Cardiac muscle cell (in vitro differentiated cells and primary cell): ENCODE data around the gene NRG3. TPM values are rescaled to one million over a fixed set of nuclear protein-coding genes. Genes with fewer than 3 reads are reported as not detected.

Experiments
- DNase-seq, 2 donors: peaks; one replicate each; pipeline versions ENCODE4 v3.0.0 to v3.0.0-alpha.2; 2010 to 2017; ENCODE audit warnings: low read depth in 1 of 2, low spot score in 1 of 2
- H3K27ac ChIP-seq: fragments of 200-600 bp; sonication (generic); 2 replicates; pipeline ENCODE4 v1.5.1; 2016
- H3K27me3 ChIP-seq: fragments of 200-600 bp; sonication (generic); 2 replicates; pipeline ENCODE4 v1.6.0; 2016; ENCODE audit warnings: control low read depth
- H3K36me3 ChIP-seq: fragments of 200-600 bp; sonication (generic); 2 replicates; pipeline ENCODE4 v1.5.1; 2016; ENCODE audit warnings: control low read depth
- H3K4me1 ChIP-seq: fragments of 200-600 bp; sonication (generic); 2 replicates; pipeline ENCODE4 v1.8.1; 2017; ENCODE audit warnings: low read depth, mild to moderate bottlenecking, mixed run types
- H3K4me3 ChIP-seq: fragments of 200-600 bp; sonication (generic); 2 replicates; pipeline ENCODE4 v1.5.1; 2016; ENCODE audit warnings: mild to moderate bottlenecking
- H3K9me3 ChIP-seq: fragments of 200-600 bp; sonication (generic); 2 replicates; pipeline ENCODE4 v1.5.1; 2017; ENCODE audit warnings: low read depth, mild to moderate bottlenecking, control low read depth
- polyA plus RNA-seq: library from polyadenylated mRNA; unstranded; fragments of >200 nt; fragmentation: Nextera tagmentation; extraction: Ambion mirVana; gene quantifications from 2 replicates; pipeline ENCODE4 v1.2.1, GENCODE V29; 2016
- total RNA-seq: library from RNA; depleted of rRNA; stranded (reverse); fragments of >200 nt; gene quantifications from 2 replicates; pipeline ENCODE4 v1.2.3, GENCODE V29; 2016
- TF ChIP-seq, protein P1 (sequence below): IDR thresholded peaks from 2 replicates; pipeline ENCODE4 v1.5.1; 2012; ENCODE audit warnings: low read depth, mild to moderate bottlenecking, low read length

NRG3 gene
- total and polyA plus RNA-seq, 2 experiments from 2014 or later: 0.48 to 0.55 TPM

GRCh38 chr10:82084496-82084895, 209.5 kb downstream of the NRG3 start:
- no peaks in the 10 kb centered on the region for H3K36me3 ChIP-seq
- no peak for DNase-seq
- no peaks in the 10 kb centered on the region for H3K4me1 ChIP-seq
- TF ChIP-seq, protein P1, sequence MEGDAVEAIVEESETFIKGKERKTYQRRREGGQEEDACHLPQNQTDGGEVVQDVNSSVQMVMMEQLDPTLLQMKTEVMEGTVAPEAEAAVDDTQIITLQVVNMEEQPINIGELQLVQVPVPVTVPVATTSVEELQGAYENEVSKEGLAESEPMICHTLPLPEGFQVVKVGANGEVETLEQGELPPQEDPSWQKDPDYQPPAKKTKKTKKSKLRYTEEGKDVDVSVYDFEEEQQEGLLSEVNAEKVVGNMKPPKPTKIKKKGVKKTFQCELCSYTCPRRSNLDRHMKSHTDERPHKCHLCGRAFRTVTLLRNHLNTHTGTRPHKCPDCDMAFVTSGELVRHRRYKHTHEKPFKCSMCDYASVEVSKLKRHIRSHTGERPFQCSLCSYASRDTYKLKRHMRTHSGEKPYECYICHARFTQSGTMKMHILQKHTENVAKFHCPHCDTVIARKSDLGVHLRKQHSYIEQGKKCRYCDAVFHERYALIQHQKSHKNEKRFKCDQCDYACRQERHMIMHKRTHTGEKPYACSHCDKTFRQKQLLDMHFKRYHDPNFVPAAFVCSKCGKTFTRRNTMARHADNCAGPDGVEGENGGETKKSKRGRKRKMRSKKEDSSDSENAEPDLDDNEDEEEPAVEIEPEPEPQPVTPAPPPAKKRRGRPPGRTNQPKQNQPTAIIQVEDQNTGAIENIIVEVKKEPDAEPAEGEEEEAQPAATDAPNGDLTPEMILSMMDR: no peak
- H3K4me3 ChIP-seq: no peak overlapping the region
- no peak overlapping the region for H3K27ac ChIP-seq
- no peaks in the 10 kb centered on the region for H3K9me3 ChIP-seq
- no peaks in the 10 kb centered on the region for H3K27me3 ChIP-seq

- no peak for DNase-seq
- Histone ChIP-seq H3K9me3 (no peaks in the 10 kb centered on the region), H3K36me3 (no peaks in the 10 kb centered on the region), H3K27ac (no peak overlapping the region), H3K4me3 (no peak overlapping the region), H3K27me3 (no peaks in the 10 kb centered on the region), H3K4me1 (no peaks in the 10 kb centered on the region)
- TF ChIP-seq, protein P1: no peak
Measured at GRCh38 chr10:82084904-82085303, 209.9 kb downstream of the NRG3 start.

DNA sequence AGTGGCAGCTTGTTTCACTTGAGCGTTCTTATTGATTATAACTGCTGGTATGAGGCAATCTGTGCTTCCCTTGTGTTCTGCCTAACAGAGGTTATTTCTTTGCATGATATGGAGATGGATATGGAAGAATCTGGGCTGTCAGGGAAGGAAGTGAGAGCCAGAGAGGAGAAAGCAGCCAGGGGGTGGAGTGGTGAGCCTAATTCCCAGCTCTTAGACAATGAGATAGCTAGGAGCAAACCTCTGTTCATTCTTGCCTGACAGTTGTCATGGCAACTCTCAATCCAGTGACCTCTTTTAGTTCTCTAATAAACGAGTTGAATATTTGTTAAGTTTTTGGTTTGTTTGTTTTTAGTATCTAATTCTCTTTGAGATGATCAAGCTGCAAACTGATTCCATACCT, 214.3 kb downstream of the NRG3 start:
- no peak overlapping the region for H3K4me3 ChIP-seq
- no peak overlapping the region for H3K27ac ChIP-seq
- TF ChIP-seq, protein P1: no peak
- no peaks in the 10 kb centered on the region for H3K4me1 ChIP-seq
- H3K27me3 ChIP-seq: no peaks in the 10 kb centered on the region
- peak in 1 of 2 donors; percentile 9 for DNase-seq
- no peaks in the 10 kb centered on the region for H3K9me3 ChIP-seq
- no peaks in the 10 kb centered on the region for H3K36me3 ChIP-seq

GRCh38 chr10:82091413-82091812, 216.4 kb downstream of the NRG3 start:
- no peaks in the 10 kb centered on the region for H3K4me1 ChIP-seq
- no peak overlapping the region for H3K27ac ChIP-seq
- TF ChIP-seq, protein P1: no peak
- no peak for DNase-seq
- no peak overlapping the region for H3K4me3 ChIP-seq
- no peaks in the 10 kb centered on the region for H3K27me3 ChIP-seq
- no peaks in the 10 kb centered on the region for H3K9me3 ChIP-seq
- no peaks in the 10 kb centered on the region for H3K36me3 ChIP-seq

DNA sequence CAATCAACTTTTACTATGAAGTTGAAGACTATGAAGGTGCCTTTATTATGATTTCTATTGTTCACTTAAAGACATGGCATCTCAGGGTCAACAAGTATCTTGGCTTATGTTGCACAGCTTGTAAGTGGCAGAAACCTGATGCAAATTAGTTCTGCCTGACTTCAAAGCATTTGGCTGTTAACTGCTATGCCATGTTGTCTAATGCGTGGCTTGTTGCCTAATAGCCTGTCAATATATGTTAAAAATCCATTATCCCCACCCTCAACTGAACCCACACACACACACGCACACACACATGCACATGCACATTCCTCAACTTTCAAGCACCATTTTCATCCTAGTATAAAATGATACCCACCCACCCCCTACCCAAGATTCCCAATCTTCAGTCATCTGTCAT, 217.1 kb downstream of the NRG3 start:
- H3K36me3 ChIP-seq: no peaks in the 10 kb centered on the region

More for the DNA sequence above, 217.1 kb downstream of the NRG3 start:
- no peak for DNase-seq
- no peaks in the 10 kb centered on the region for H3K27me3 ChIP-seq
- TF ChIP-seq, protein P1: no peak
- H3K9me3 ChIP-seq: no peaks in the 10 kb centered on the region
- H3K4me3 ChIP-seq: no peak overlapping the region
- H3K4me1 ChIP-seq: no peaks in the 10 kb centered on the region
- H3K27ac ChIP-seq: no peak overlapping the region
